ENCODE data around the gene SPNS3. TPM values are rescaled to one million over a fixed set of nuclear protein-coding genes. Genes with fewer than 3 reads are reported as not detected.

Gene SPNS3
- total and polyA plus RNA-seq, 9 of the 15 experiments (the other 6 are each of a cell fraction or from before 2014, with no cell fraction given): not detected

DNA sequence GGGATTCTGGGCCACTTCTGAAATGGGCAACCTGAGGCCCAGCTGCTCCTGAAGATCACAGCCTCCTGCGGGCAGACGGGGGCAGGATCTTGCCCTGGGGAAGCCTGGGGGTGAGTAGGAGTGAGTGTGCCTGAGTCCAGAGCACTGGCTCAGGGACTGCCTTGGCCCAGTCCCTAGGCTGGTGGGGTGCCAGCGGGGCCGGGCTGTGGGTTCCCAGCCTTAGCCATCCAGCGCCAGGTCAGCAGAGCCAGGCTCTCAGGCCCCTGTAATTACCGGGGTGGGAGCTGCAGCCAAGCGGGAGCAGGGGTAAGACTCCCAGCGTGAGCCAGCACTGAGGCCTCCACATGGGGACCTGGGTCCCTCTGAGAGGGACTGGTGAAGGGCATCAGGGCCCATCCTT is 73.2 kb downstream of the SPNS3 start:
- 0 out of 4 replicates have a peak overlapping the region, but pooled peaks of 1 of the 2 experiments have one; percentile 52 for H3K9ac ChIP-seq (ENCODE audit: insufficient read depth in 1 of 2, low read depth in 2 of 2, low read length in 2 of 2)
- TF ChIP-seq, protein P1, sequence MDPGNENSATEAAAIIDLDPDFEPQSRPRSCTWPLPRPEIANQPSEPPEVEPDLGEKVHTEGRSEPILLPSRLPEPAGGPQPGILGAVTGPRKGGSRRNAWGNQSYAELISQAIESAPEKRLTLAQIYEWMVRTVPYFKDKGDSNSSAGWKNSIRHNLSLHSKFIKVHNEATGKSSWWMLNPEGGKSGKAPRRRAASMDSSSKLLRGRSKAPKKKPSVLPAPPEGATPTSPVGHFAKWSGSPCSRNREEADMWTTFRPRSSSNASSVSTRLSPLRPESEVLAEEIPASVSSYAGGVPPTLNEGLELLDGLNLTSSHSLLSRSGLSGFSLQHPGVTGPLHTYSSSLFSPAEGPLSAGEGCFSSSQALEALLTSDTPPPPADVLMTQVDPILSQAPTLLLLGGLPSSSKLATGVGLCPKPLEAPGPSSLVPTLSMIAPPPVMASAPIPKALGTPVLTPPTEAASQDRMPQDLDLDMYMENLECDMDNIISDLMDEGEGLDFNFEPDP (CRISPR knock-in tag; IDR thresholded peaks at IDR 0.05): no peak
- TF ChIP-seq ZZZ3 (IDR thresholded peaks at IDR 0.05) (no peak), PHF20 (IDR thresholded peaks at IDR 0.05; ENCODE audit: partially characterized antibody) (no peak), ZFX (CRISPR knock-in tag; IDR thresholded peaks at IDR 0.05) (no peak), POLR3G (IDR thresholded peaks at IDR 0.05; ENCODE audit: extremely low read depth, insufficient read length, insufficient replicate concordance) (no peak), TSC22D4 (tag; IDR thresholded peaks at IDR 0.05) (no peak), NR3C1 (CRISPR knock-in tag; IDR thresholded peaks at IDR 0.05) (no peak), RNF2 (IDR thresholded peaks at IDR 0.05) (no peak), CHD2 (IDR thresholded peaks at IDR 0.05; ENCODE audit: low read depth, low read length) (no peak), PTBP1 (IDR thresholded peaks at IDR 0.05; ENCODE audit: low read depth, low read length) (no peak), POLR2B (IDR thresholded peaks at IDR 0.05; ENCODE audit: low read depth, partially characterized antibody) (no peak), DDX20 (tag; IDR thresholded peaks at IDR 0.05; ENCODE audit: low read depth) (no peak), SRF (CRISPR knock-in tag; IDR thresholded peaks at IDR 0.05) (no peak), ZNF408 (CRISPR knock-in tag; IDR thresholded peaks at IDR 0.05; ENCODE audit: low read depth) (no peak), FOXK2 (conservative IDR thresholded peaks at IDR 0.05 in 1 of 2, IDR thresholded peaks at IDR 0.05 in 1 of 2; ENCODE audit: low read depth in 2 of 2) (no peak), RBM17 (IDR thresholded peaks at IDR 0.05; ENCODE audit: borderline replicate concordance, low read depth, low read length) (no peak)
- TF ChIP-seq, protein P2, sequence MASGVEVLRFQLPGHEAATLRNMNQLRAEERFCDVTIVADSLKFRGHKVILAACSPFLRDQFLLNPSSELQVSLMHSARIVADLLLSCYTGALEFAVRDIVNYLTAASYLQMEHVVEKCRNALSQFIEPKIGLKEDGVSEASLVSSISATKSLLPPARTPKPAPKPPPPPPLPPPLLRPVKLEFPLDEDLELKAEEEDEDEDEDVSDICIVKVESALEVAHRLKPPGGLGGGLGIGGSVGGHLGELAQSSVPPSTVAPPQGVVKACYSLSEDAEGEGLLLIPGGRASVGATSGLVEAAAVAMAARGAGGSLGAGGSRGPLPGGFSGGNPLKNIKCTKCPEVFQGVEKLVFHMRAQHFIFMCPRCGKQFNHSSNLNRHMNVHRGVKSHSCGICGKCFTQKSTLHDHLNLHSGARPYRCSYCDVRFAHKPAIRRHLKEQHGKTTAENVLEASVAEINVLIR (CRISPR knock-in tag; IDR thresholded peaks at IDR 0.05): no peak
- TF ChIP-seq, protein P3, sequence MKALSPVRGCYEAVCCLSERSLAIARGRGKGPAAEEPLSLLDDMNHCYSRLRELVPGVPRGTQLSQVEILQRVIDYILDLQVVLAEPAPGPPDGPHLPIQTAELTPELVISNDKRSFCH (CRISPR knock-in tag; IDR thresholded peaks at IDR 0.05): no peak
- TF ChIP-seq, protein P3 (tag; IDR thresholded peaks at IDR 0.05): no peak
- TF ChIP-seq, protein P4, sequence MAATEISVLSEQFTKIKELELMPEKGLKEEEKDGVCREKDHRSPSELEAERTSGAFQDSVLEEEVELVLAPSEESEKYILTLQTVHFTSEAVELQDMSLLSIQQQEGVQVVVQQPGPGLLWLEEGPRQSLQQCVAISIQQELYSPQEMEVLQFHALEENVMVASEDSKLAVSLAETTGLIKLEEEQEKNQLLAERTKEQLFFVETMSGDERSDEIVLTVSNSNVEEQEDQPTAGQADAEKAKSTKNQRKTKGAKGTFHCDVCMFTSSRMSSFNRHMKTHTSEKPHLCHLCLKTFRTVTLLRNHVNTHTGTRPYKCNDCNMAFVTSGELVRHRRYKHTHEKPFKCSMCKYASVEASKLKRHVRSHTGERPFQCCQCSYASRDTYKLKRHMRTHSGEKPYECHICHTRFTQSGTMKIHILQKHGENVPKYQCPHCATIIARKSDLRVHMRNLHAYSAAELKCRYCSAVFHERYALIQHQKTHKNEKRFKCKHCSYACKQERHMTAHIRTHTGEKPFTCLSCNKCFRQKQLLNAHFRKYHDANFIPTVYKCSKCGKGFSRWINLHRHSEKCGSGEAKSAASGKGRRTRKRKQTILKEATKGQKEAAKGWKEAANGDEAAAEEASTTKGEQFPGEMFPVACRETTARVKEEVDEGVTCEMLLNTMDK (IDR thresholded peaks at IDR 0.05; ENCODE audit: borderline replicate concordance, insufficient read depth, low read depth, low read length, poor library complexity, severe bottlenecking): no peak
- intact Hi-C loops (cut with micrococcal nuclease) (no loop called here), in situ Hi-C loops (cut with MboI) (no loop called here)
- ChIA-PET CTCF (ENCODE audit: low intra/inter-chr PET ratio) (no interaction called here), POLR2A (interaction anchor here (1.3 kb wide), 1 partner anchor 9 kb away, joined by 3 read pairs; no protein-coding TSS in a partner anchor)
- no peak overlapping the region for H3K4me3 ChIP-seq
- H4K20me1 ChIP-seq (replicated peaks; ENCODE audit: control insufficient read depth, insufficient read depth, low read length): peaks cover 5% of the 10 kb centered on the region; the same call in 1 of the 2 replicates
- no peak for FAIRE-seq
- H3K27me3 ChIP-seq (ENCODE audit: control insufficient read depth in 2 of 2, insufficient read depth in 2 of 2, low read length in 2 of 2): peaks cover 0 to 69% of the 10 kb centered on the region in 2 experiments; a peak in 2 of 5 replicates
- H3K4me2 ChIP-seq (ENCODE audit: insufficient read depth, low read length): no peak overlapping the region
- H3K36me3 ChIP-seq (ENCODE audit: control insufficient read depth, insufficient read depth, low read length): no peaks in the 10 kb centered on the region
- no peaks in the 10 kb centered on the region for H3K9me3 ChIP-seq (replicated peaks; ENCODE audit: control insufficient read depth, insufficient read depth, low read depth, low read length)
- H3K79me2 ChIP-seq (ENCODE audit: control insufficient read depth, insufficient read depth, low read length): no peaks in the 10 kb centered on the region
- 50% methylated on average over 8 of the region's 8 CpGs for WGBS (ENCODE audit: insufficient coverage, low coverage, missing lambda C conversion rate)
- ATAC-seq: no peak
- no peak for DNase-seq (ENCODE audit: extremely low read depth in 1 of 4, low spot score in 3 of 4)
- H2AFZ ChIP-seq (ENCODE audit: low read depth, low read length): no peak overlapping the region
- no peaks in the 10 kb centered on the region for H3K9me1 ChIP-seq (ENCODE audit: control insufficient read depth, insufficient read depth, low read length)
- BruUV-seq (replicated peaks): no TSS peak
- H3K4me1 ChIP-seq (replicated peaks in 1 of 2; ENCODE audit: control insufficient read depth in 2 of 2, insufficient read depth in 2 of 2, low read length in 2 of 2): peaks cover 5 to 18% of the 10 kb centered on the region in 2 experiments; a peak in 4 of 5 replicates
- no peak overlapping the region for H3K27ac ChIP-seq (ENCODE audit: extremely low read depth, low read depth, low read length)

All from K562 (cell line).